Endothelial cell of umbilical vein (primary cell): ENCODE data around the gene FGD5. TPM values are rescaled to one million over a fixed set of nuclear protein-coding genes. Genes with fewer than 3 reads are reported as not detected.

Experiments used
- BruUV-seq: library from RNA; stranded (reverse); fragments of 400-500 nt; replicated peaks from 2 replicates; lab custom pipeline; 2021; lab: Mats Ljungman, UMichigan
- CTCF ChIA-PET: fragments of 300-600, 350-600 bp; sonication (Branson Sonifier 250); formaldehyde crosslinking; loops from one replicate; lab custom pipeline; 2021; ENCODE audit warnings: antibody characterized with exemption, inconsistent platforms; lab: Charles Lee
- POLR2A ChIA-PET: fragments of 300-600, 350-600 bp; sonication (Branson Sonifier 250); formaldehyde crosslinking; loops from one replicate; lab custom pipeline; 2021; ENCODE audit warnings: antibody characterized with exemption, inconsistent platforms; lab: Charles Lee
- DNase-seq: peaks from one replicate; pipeline ENCODE4 v3.0.0-alpha.2; 2011; ENCODE audit warnings: low read depth, low spot score
- FAIRE-seq: peaks from 2 replicates; lab custom pipeline; 2011; peaks lifted over from hg19 to GRCh38; lab: Jason Lieb, UNC
- H2AFZ ChIP-seq: 2 replicates; pipeline ENCODE4 v1.6.0; 2012; ENCODE audit warnings: low read depth, low read length, control low read depth, inconsistent platforms
- H3K27ac ChIP-seq: 2 replicates; pipeline ENCODE4 v1.5.1; 2011; ENCODE audit warnings: low read depth, mild to moderate bottlenecking, control low read depth, low read length, moderate library complexity; ENCODE audit not compliant: insufficient read depth
- H3K27me3 ChIP-seq, 2 experiments: 2 replicates each; pipeline versions ENCODE4 v1.6.0 to v1.6.1; 2011; ENCODE audit warnings: low read length in 2 of 2, mixed read lengths in 1 of 2; ENCODE audit not compliant: control insufficient read depth in 2 of 2, insufficient read depth in 2 of 2
- H3K36me3 ChIP-seq, 2 experiments: 2 replicates in 1 of 2; 3 replicates in 1 of 2; pipeline ENCODE4 v1.5.1; 2011; ENCODE audit warnings: low read length in 2 of 2, mild to moderate bottlenecking in 1 of 2, moderate library complexity in 1 of 2; ENCODE audit not compliant: control insufficient read depth in 2 of 2, insufficient read depth in 2 of 2; ENCODE audit errors: extremely low read depth in 1 of 2
- H3K4me1 ChIP-seq: 3 replicates; pipeline ENCODE4 v1.5.1; 2011; ENCODE audit warnings: mild to moderate bottlenecking, low read length; ENCODE audit not compliant: control insufficient read depth, insufficient read depth; ENCODE audit errors: extremely low read depth
- H3K4me2 ChIP-seq: 2 replicates; pipeline ENCODE4 v1.6.1; 2011; ENCODE audit warnings: low read length, control low read depth, mixed read lengths; ENCODE audit not compliant: insufficient read depth
- H3K4me3 ChIP-seq, 3 experiments: fragments of 200-600 bp in 1 of 3; sonication (generic), shearing (Covaris generic) in 1 of 3; replicated peaks in 1 of 3; 2 replicates each; pipeline ENCODE4 v1.5.1; 2011 to 2016; ENCODE audit warnings: control low read depth in 3 of 3, low read length in 3 of 3, mild to moderate bottlenecking in 2 of 3, inconsistent platforms in 1 of 3, low read depth in 1 of 3, moderate library complexity in 1 of 3; ENCODE audit not compliant: insufficient read depth in 1 of 3
- H3K79me2 ChIP-seq: 2 replicates; pipeline ENCODE4 v1.6.0; 2012; ENCODE audit warnings: low read length, inconsistent platforms; ENCODE audit not compliant: control insufficient read depth, insufficient read depth
- H3K9ac ChIP-seq: replicated peaks from 2 replicates; pipeline ENCODE3; 2011; ENCODE audit warnings: low read length, control low read depth; ENCODE audit not compliant: insufficient read depth; ENCODE audit errors: extremely low read depth
- H3K9me1 ChIP-seq: replicated peaks from 3 replicates; pipeline ENCODE4 v1.6.0; 2011; ENCODE audit warnings: mild to moderate bottlenecking, low read length; ENCODE audit not compliant: control insufficient read depth, insufficient read depth; ENCODE audit errors: extremely low read depth
- H3K9me3 ChIP-seq: replicated peaks from 2 replicates; pipeline ENCODE4 v1.5.1; 2012; ENCODE audit warnings: low read length, inconsistent platforms; ENCODE audit not compliant: control insufficient read depth, insufficient read depth
- H4K20me1 ChIP-seq: replicated peaks from 2 replicates; pipeline ENCODE3; 2011; ENCODE audit warnings: mild to moderate bottlenecking, low read length; ENCODE audit not compliant: control insufficient read depth, insufficient read depth; ENCODE audit errors: extremely low read depth
- EZH2 ChIP-seq: IDR thresholded peaks from 2 replicates; pipeline ENCODE4 v1.6.1; 2012; ENCODE audit warnings: borderline replicate concordance, low read depth, mild to moderate bottlenecking, moderate library complexity, low read length, inconsistent platforms; ENCODE audit not compliant: severe bottlenecking
- FOS ChIP-seq: IDR thresholded peaks from 2 replicates; pipeline ENCODE4 v1.6.1; 2011; ENCODE audit warnings: mild to moderate bottlenecking, low read length, moderate library complexity, borderline replicate concordance; ENCODE audit not compliant: insufficient read depth
- GATA2 ChIP-seq: IDR thresholded peaks from 2 replicates; pipeline ENCODE4 v1.7.0; 2011; ENCODE audit warnings: low read depth, mild to moderate bottlenecking, moderate library complexity, mixed read lengths, low read length; ENCODE audit not compliant: insufficient read length, insufficient read depth
- JUN ChIP-seq: IDR thresholded peaks from 2 replicates; pipeline ENCODE4 v1.6.1; 2011; ENCODE audit warnings: borderline replicate concordance, low read depth; ENCODE audit not compliant: insufficient read length, insufficient read depth
- MYC ChIP-seq: IDR thresholded peaks from one replicate; pipeline ENCODE4 v1.6.1; 2011; ENCODE audit warnings: mild to moderate bottlenecking, low read depth, low read length
- POLR2A ChIP-seq: IDR thresholded peaks from 2 replicates; pipeline ENCODE4 v1.6.1; 2012; ENCODE audit warnings: low read depth, mild to moderate bottlenecking, control low read depth, low read length
- POLR2AphosphoS5 ChIP-seq: IDR thresholded peaks from 2 replicates; pipeline ENCODE4 v1.6.1; 2012; ENCODE audit warnings: low read depth, mild to moderate bottlenecking, control low read depth, low read length, moderate library complexity; ENCODE audit not compliant: insufficient read depth
- dilution Hi-C: fragments of 300-500 bp; cut with MboI; formaldehyde crosslinking; loops from one replicate; pipeline ENCODE4 v1.15.0; 2019; ENCODE audit warnings: low sequenced_read_pairs; ENCODE audit not compliant: extremely low pct_ligation_motif_present
- intact Hi-C: fragments of 100-400 bp; cut with micrococcal nuclease; formaldehyde crosslinking; loops from one replicate; pipeline ENCODE4 v1.10.0; 2022
- polyA plus RNA-seq, 4 experiments: library from polyadenylated mRNA; depleted of rRNA in 3 of 4; stranded (reverse) in 3 of 4; unstranded in 1 of 4; fragments of >200 nt; gene quantifications; 2 replicates each; pipeline versions ENCODE4 v1.2.1 to v1.2.3, GENCODE V29; 2011 to 2012; ENCODE audit warnings: missing spikeins in 1 of 4
- total RNA-seq: library from RNA; stranded (reverse); gene quantifications from 2 replicates; pipeline ENCODE4 v1.2.3, GENCODE V29; 2021
- TF ChIP-seq, protein P1 (sequence below): IDR thresholded peaks from 2 replicates; pipeline ENCODE4 v1.6.1; 2011; ENCODE audit not compliant: insufficient read depth, insufficient read length
- TF ChIP-seq, protein P2 (sequence below), 2 donors: IDR thresholded peaks; 1 replicate in 1 of 2; 2 replicates in 1 of 2; pipeline ENCODE4 v1.5.1; 2011; ENCODE audit warnings: low read length in 2 of 2, mild to moderate bottlenecking in 2 of 2, moderate library complexity in 2 of 2, control low read depth in 1 of 2, inconsistent platforms in 1 of 2, low read depth in 1 of 2; ENCODE audit not compliant: insufficient read depth in 1 of 2; ENCODE audit errors: extremely low read depth in 1 of 2

Gene FGD5
- total and polyA plus RNA-seq, 2 donors (not counting 3 experiments of a cell fraction or from before 2014, with no cell fraction given): 49.6 to 134 TPM

DNA sequence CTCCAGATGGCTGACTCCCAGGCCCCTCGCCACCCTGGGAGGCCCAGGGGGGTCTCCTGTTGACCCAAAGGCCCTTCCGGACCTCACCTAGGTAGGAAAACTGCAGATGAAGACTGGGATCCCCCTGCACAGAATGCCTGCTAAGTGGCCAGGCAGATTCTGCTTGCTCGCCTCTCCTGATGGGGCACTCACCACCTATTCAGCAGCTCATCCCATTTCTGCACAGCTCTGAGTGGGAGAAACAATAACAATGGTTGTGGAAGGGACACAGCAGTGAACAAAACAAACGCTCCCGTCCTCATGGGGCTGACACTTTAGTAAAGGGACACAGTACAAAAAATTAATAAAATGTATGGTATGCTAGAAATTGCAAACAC is 24.9 kb upstream of the FGD5 start:
- Histone ChIP-seq H3K9ac (no peak overlapping the region), H3K36me3 (no peaks in the 10 kb centered on the region), H3K9me1 (no peaks in the 10 kb centered on the region), H3K27ac (no peak overlapping the region), H3K4me3 (no peak overlapping the region), H2AFZ (no peak overlapping the region), H3K4me1 (no peaks in the 10 kb centered on the region), H3K79me2 (no peaks in the 10 kb centered on the region), H3K4me2 (no peak overlapping the region), H3K27me3 (no peaks in the 10 kb centered on the region), H4K20me1 (no peaks in the 10 kb centered on the region), H3K9me3 (no peaks in the 10 kb centered on the region)
- FAIRE-seq: no peak
- no TSS peak for BruUV-seq
- no peak for TF ChIP-seq POLR2AphosphoS5
- no peak for TF ChIP-seq JUN
- TF ChIP-seq FOS: no peak
- TF ChIP-seq EZH2: no peak
- no peak for TF ChIP-seq POLR2A
- TF ChIP-seq, protein P1, sequence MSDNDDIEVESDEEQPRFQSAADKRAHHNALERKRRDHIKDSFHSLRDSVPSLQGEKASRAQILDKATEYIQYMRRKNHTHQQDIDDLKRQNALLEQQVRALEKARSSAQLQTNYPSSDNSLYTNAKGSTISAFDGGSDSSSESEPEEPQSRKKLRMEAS: no peak
- TF ChIP-seq, protein P2, sequence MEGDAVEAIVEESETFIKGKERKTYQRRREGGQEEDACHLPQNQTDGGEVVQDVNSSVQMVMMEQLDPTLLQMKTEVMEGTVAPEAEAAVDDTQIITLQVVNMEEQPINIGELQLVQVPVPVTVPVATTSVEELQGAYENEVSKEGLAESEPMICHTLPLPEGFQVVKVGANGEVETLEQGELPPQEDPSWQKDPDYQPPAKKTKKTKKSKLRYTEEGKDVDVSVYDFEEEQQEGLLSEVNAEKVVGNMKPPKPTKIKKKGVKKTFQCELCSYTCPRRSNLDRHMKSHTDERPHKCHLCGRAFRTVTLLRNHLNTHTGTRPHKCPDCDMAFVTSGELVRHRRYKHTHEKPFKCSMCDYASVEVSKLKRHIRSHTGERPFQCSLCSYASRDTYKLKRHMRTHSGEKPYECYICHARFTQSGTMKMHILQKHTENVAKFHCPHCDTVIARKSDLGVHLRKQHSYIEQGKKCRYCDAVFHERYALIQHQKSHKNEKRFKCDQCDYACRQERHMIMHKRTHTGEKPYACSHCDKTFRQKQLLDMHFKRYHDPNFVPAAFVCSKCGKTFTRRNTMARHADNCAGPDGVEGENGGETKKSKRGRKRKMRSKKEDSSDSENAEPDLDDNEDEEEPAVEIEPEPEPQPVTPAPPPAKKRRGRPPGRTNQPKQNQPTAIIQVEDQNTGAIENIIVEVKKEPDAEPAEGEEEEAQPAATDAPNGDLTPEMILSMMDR (IDR thresholded peaks at IDR 0.05; ENCODE audit: extremely low read depth in 1 of 2, insufficient read depth in 1 of 2, low read depth in 1 of 2, low read length in 2 of 2): no peak
- TF ChIP-seq MYC: no peak
- no peak for TF ChIP-seq GATA2
- CTCF ChIA-PET: interaction anchor here (0.7 to 2.2 kb wide), 10 partner anchors 10 to 127 kb away, joined by 3 to 17 read pairs (median 4); no protein-coding TSS in a partner anchor
- intact Hi-C loops (loop anchor here (5.0 kb wide), 1 partner anchor 83 kb away; no protein-coding TSS in a partner anchor), dilution Hi-C loops (no loop called here)
- no peak for DNase-seq
- POLR2A ChIA-PET: no interaction called here
